ENCODE measurements around the gene CTDP1.

The CTDP1 gene

GRCh38 chr18:79682894-79683625 lies 3.5 kb downstream of the CTDP1 start:
- TF ChIP-seq Cebpa-rat (IDR thresholded peaks at IDR 0.05): no peak
- Histone ChIP-seq H3K9ac (peak overlapping the region in 4 of 11 experiments; percentile 14 to 27 (median 16); a peak in 4 of 22 replicates), H4K20me1 (peaks cover 71 to 83% (median 82%) of the 10 kb centered on the region in 11 experiments), H3K27ac (no peak overlapping the region), H3K36me3 (peaks cover 5 to 61% (median 35%) of the 10 kb centered on the region in 11 experiments; a peak in 20 of 22 replicates), H3K4me1 (peaks cover 22 to 52% (median 46%) of the 10 kb centered on the region in 10 experiments), H3K4me2 (peak overlapping the region in 7 of 11 experiments; percentile 2 to 42 (median 34); a peak in 8 of 22 replicates), H3K9me3 (replicated peaks in 1 of 11) (no peaks in the 10 kb centered on the region), H3K27me3 (no peaks in the 10 kb centered on the region), H3K4me3 (no peak overlapping the region)

DNA sequence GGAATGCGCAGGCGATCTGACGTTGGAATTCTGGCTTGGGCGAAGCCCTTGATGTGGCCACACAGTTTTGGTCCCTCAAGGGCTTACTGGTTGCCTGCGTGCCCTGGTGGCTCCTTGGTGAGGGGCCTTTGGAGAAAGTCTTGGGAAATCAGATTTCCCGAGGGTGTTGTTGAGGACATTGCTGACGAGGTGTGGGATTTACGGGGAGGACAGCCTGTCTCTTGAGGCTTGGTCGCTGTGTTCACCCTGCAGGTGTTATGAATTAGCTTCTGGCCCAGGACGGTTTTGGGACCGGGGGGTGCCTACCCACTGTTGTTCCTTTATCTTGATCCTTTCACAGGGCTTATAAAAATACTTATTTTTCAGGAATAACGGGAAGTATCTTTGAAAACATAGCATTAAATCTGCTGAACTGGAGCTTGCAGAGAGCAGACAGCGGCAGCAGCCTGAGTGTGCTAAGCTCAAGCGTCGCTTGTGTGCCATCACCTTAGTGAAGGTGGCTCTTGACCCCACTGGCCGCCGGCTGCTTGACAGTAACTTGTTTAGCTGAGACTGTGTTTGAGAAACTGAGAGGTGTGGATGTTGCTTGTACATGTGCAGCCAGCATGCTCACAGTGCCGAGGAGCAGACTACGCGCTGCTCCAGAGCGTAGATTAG lies 4.2 kb downstream of the CTDP1 start:
- Histone ChIP-seq H3K36me3 (peaks cover 5 to 62% (median 35%) of the 10 kb centered on the region in 11 experiments; a peak in 20 of 22 replicates), H4K20me1 (peaks cover 78 to 90% (median 89%) of the 10 kb centered on the region in 11 experiments), H3K4me1 (peaks cover 18 to 48% (median 39%) of the 10 kb centered on the region in 10 experiments), H3K9ac (peak overlapping the region in 4 of 11 experiments; percentile 14 to 27 (median 16); a peak in 3 of 22 replicates), H3K4me2 (peak overlapping the region in 7 of 11 experiments; percentile 2 to 42 (median 34); a peak in 8 of 22 replicates), H3K27ac (no peak overlapping the region), H3K9me3 (replicated peaks in 1 of 11) (no peaks in the 10 kb centered on the region), H3K4me3 (no peak overlapping the region), H3K27me3 (no peaks in the 10 kb centered on the region)
- TF ChIP-seq Cebpa-rat (IDR thresholded peaks at IDR 0.05): no peak

- no peaks in the 10 kb centered on the region for H3K9me3 ChIP-seq (replicated peaks in 1 of 11)
- peaks cover 5 to 62% (median 35%) of the 10 kb centered on the region in 11 experiments; a peak in 20 of 22 replicates for H3K36me3 ChIP-seq
- no peaks in the 10 kb centered on the region for H3K27me3 ChIP-seq
- no peak overlapping the region for H3K9ac ChIP-seq
- peaks cover 18 to 48% (median 39%) of the 10 kb centered on the region in 10 experiments for H3K4me1 ChIP-seq
- H4K20me1 ChIP-seq: peaks cover 83 to 95% (median 94%) of the 10 kb centered on the region in 11 experiments
- no peak overlapping the region for H3K4me3 ChIP-seq
- H3K4me2 ChIP-seq: 0 out of 22 replicates have a peak overlapping the region, but pooled peaks of 3 of the 11 experiments have one; percentile 2 to 41 (median 18)
- no peak for TF ChIP-seq Cebpa-rat (IDR thresholded peaks at IDR 0.05)
- no peak overlapping the region for H3K27ac ChIP-seq
These were observed 4.7 kb downstream of the CTDP1 start for GRCh38 chr18:79684283-79684631.

DNA sequence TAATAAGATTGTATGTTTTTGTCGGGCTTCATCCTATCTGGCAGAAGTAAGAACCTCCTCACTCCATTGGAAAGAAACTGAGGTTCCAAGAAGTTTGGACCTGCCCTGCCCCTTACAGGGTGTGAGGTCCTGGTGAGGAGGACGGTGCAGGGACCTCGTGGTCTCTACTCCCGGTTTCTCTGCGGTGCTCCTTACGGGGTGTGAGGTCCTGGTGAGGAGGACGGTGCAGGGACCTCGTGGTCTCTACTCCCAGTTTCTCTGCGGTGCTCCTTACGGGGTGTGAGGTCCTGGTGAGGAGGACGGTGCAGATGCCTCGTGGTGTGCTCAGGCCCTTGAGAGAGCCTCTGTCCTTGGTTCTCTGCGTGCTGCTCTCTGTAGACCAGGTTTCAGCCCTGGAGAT lies 5.2 kb downstream of the CTDP1 start:
- Histone ChIP-seq H3K4me1 (peaks cover 18 to 48% (median 39%) of the 10 kb centered on the region in 10 experiments), H3K27me3 (no peaks in the 10 kb centered on the region), H3K36me3 (peaks cover 5 to 62% (median 35%) of the 10 kb centered on the region in 11 experiments; a peak in 20 of 22 replicates), H3K27ac (no peak overlapping the region), H4K20me1 (peaks cover 89 to 100% (median 99%) of the 10 kb centered on the region in 11 experiments), H3K4me2 (no peak overlapping the region), H3K4me3 (no peak overlapping the region), H3K9ac (no peak overlapping the region), H3K9me3 (replicated peaks in 1 of 11) (no peaks in the 10 kb centered on the region)
- TF ChIP-seq Cebpa-rat (IDR thresholded peaks at IDR 0.05): no peak

- H3K36me3 ChIP-seq: peaks cover 5 to 65% (median 35%) of the 10 kb centered on the region in 11 experiments; a peak in 20 of 22 replicates
- no peak overlapping the region for H3K27ac ChIP-seq
- H4K20me1 ChIP-seq: peaks cover 94 to 100% (median 99%) of the 10 kb centered on the region in 11 experiments
- H3K9me3 ChIP-seq (replicated peaks in 1 of 11): no peaks in the 10 kb centered on the region
- no peaks in the 10 kb centered on the region for H3K27me3 ChIP-seq
- peaks cover 18 to 48% (median 40%) of the 10 kb centered on the region in 10 experiments for H3K4me1 ChIP-seq
- no peak overlapping the region for H3K4me2 ChIP-seq
- no peak for TF ChIP-seq Cebpa-rat (IDR thresholded peaks at IDR 0.05)
- H3K4me3 ChIP-seq: no peak overlapping the region
- no peak overlapping the region for H3K9ac ChIP-seq
These were observed 5.7 kb downstream of the CTDP1 start for GRCh38 chr18:79685281-79685680.

DNA sequence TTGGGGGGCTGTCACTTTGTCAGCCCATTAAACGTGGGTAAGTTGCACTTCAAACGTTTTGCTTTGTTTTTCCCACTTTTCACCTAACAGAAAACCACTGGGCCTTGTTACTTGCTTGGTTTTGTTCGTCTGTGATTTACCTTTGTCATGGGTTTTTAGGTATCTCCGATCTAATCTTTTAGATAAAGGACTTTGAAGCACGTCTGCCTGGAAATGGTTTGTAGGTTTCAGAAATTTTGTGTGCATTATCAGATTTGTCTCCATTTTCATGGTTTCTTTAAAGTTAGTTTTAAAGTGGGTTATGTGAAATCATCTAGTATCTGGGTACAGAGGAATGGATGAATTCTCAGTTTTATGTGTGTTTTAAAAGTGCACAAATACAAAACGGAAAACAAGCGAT lies 6.4 kb downstream of the CTDP1 start:
- Histone ChIP-seq H3K27me3 (no peaks in the 10 kb centered on the region), H3K27ac (no peak overlapping the region), H3K9ac (no peak overlapping the region), H3K4me3 (no peak overlapping the region), H3K4me1 (peaks cover 13 to 48% (median 39%) of the 10 kb centered on the region in 10 experiments), H3K36me3 (peaks cover 5 to 71% (median 35%) of the 10 kb centered on the region in 11 experiments; a peak in 20 of 22 replicates), H4K20me1 (peaks cover 94 to 100% (median 99%) of the 10 kb centered on the region in 11 experiments), H3K4me2 (no peak overlapping the region), H3K9me3 (replicated peaks in 1 of 11) (no peaks in the 10 kb centered on the region)
- TF ChIP-seq Cebpa-rat (IDR thresholded peaks at IDR 0.05): no peak

GRCh38 chr18:79687806-79688205 lies 8.2 kb downstream of the CTDP1 start:
- TF ChIP-seq Cebpa-rat (IDR thresholded peaks at IDR 0.05): no peak
- Histone ChIP-seq H3K27ac (no peak overlapping the region), H3K4me3 (no peak overlapping the region), H3K9ac (no peak overlapping the region), H3K36me3 (peaks cover 1 to 55% (median 19%) of the 10 kb centered on the region in 11 experiments; a peak in 19 of 22 replicates), H3K9me3 (replicated peaks in 1 of 11) (no peaks in the 10 kb centered on the region), H3K4me2 (0 out of 22 replicates have a peak overlapping the region, but pooled peaks of 1 of the 11 experiments have one; percentile 3), H3K4me1 (peaks cover 0 to 37% (median 27%) of the 10 kb centered on the region in 10 experiments; a peak in 15 of 20 replicates), H4K20me1 (peaks cover 87 to 96% (median 93%) of the 10 kb centered on the region in 11 experiments), H3K27me3 (no peaks in the 10 kb centered on the region)

DNA sequence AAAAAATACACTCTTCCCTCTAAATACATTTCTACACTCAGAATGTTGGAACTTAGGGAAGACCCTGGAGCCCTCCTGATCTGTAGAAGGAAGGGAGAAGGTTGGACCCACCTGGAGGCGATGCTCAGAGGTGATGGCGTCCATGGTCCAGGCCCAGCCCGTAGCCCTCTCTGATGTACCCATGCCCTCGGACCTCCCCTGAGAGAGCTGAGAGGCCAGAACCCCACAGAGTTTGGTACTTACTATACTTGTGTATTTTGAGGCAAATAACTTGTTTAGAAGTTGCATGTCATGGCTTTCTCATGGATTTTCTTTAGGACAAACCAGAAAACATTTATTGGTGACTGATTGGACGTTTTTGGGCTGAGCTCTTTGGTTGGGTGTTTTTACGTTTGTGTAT lies 10.5 kb downstream of the CTDP1 start:
- Histone ChIP-seq H3K27ac (no peak overlapping the region), H4K20me1 (peaks cover 87 to 96% (median 93%) of the 10 kb centered on the region in 11 experiments), H3K4me3 (no peak overlapping the region), H3K36me3 (peaks cover 0 to 37% (median 4%) of the 10 kb centered on the region in 11 experiments; a peak in 10 of 22 replicates), H3K4me2 (no peak overlapping the region), H3K9ac (no peak overlapping the region), H3K27me3 (no peaks in the 10 kb centered on the region), H3K9me3 (replicated peaks in 1 of 11) (no peaks in the 10 kb centered on the region), H3K4me1 (peaks cover 0 to 34% (median 27%) of the 10 kb centered on the region in 10 experiments; a peak in 16 of 20 replicates)
- no peak for TF ChIP-seq Cebpa-rat (IDR thresholded peaks at IDR 0.05)
